K562 (cell line): ENCODE measurements around the gene CCK.

ENCODE experiments used
- EP300 ChIP-seq: IDR thresholded peaks from 2 replicates; pipeline ENCODE4 v1.6.1; 2012; ENCODE audit warnings: low read length, improper control_type of control experiment
- NR3C1 ChIP-seq: sonication (generic); formaldehyde crosslinking; IDR thresholded peaks from 2 replicates; pipeline ENCODE4 v1.8.1; 2022; ENCODE audit warnings: missing genetic modification reagents
- TF ChIP-seq, protein P1 (sequence below): IDR thresholded peaks from 2 replicates; pipeline ENCODE4 v1.6.1; 2011; ENCODE audit warnings: borderline replicate concordance, low read depth, mild to moderate bottlenecking, moderate library complexity, low read length; ENCODE audit not compliant: insufficient read depth, poor library complexity, severe bottlenecking

DNA sequence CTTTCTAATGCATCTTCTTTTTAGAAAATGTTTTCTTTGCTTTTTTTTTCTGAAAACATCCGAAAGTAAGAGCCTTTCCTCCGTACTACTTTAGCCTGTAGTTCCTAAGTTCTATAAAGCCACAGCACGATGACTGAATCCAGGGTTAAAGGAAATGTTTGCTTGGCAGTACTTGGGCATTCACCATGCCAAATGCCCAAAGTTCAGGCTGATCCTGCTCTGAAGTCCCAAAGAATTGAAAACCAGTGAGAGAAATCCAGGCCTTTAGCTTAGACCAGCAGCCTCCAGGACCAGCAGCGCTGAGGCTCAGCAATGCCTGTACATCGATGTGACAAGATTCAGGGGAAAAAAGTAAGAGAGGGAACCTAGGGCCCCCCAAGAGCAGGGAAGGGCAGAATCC is 35.1 kb downstream of the CCK start:
- TF ChIP-seq EP300 (no peak), NR3C1 (CRISPR knock-in tag) (no peak)
- TF ChIP-seq, protein P1, sequence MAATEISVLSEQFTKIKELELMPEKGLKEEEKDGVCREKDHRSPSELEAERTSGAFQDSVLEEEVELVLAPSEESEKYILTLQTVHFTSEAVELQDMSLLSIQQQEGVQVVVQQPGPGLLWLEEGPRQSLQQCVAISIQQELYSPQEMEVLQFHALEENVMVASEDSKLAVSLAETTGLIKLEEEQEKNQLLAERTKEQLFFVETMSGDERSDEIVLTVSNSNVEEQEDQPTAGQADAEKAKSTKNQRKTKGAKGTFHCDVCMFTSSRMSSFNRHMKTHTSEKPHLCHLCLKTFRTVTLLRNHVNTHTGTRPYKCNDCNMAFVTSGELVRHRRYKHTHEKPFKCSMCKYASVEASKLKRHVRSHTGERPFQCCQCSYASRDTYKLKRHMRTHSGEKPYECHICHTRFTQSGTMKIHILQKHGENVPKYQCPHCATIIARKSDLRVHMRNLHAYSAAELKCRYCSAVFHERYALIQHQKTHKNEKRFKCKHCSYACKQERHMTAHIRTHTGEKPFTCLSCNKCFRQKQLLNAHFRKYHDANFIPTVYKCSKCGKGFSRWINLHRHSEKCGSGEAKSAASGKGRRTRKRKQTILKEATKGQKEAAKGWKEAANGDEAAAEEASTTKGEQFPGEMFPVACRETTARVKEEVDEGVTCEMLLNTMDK, result no peak
